Measurements from ENCODE around the gene ACACA.
"Not testable (repeated sequence)": the region's sequence is repeated elsewhere in the genome, so short reads cannot be mapped to it uniquely, and the experiment has no call there.

Gene ACACA

GRCh38 chr17:37384560-37385149 is 22.0 kb downstream of the ACACA start:
- no peak for DNase-seq
- Mint-ChIP-seq H3K4me3 (no peak overlapping the region), H3K4me1 (no peaks in the 10 kb centered on the region), H3K27ac (no peak overlapping the region), H3K27me3 (peaks cover 5% of the 10 kb centered on the region), H3K36me3 (no peaks in the 10 kb centered on the region), H3K9me3 (no peaks in the 10 kb centered on the region)
- CTCF ChIA-PET: no interaction called here

GRCh38 chr17:37382056-37382455 is 24.6 kb downstream of the ACACA start:
- Mint-ChIP-seq H3K36me3 (no peaks in the 10 kb centered on the region), H3K27me3 (peaks cover 15% of the 10 kb centered on the region), H3K27ac (no peak overlapping the region), H3K4me3 (no peak overlapping the region), H3K4me1 (no peaks in the 10 kb centered on the region), H3K9me3 (no peaks in the 10 kb centered on the region)
- no peak for DNase-seq
- CTCF ChIA-PET: interaction anchor here (1.5 to 1.6 kb wide), 2 partner anchors 9 kb away, joined by 5 to 7 read pairs; no protein-coding TSS in a partner anchor

GRCh38 chr17:37375706-37376105 is 30.9 kb downstream of the ACACA start, which contains the start of gene C17orf78:
Gene C17orf78 (plus strand): TSS chr17:37375985. CDS start chr17:37376093, 108 bp downstream.
- Mint-ChIP-seq H3K27ac (no peak within 1 kb of the TSS), H3K36me3 (no peaks in the 10 kb centered on the region), H3K4me1 (peaks cover 6% of the 10 kb centered on the region), H3K4me3 (no peak within 1 kb of the TSS), H3K27me3 (peaks cover 10% of the 10 kb centered on the region), H3K9me3 (no peaks in the 10 kb centered on the region)
- CTCF ChIA-PET: interaction anchor here (0.7 to 3.3 kb wide), 4 partner anchors 17 to 61 kb away, joined by 3 to 22 read pairs (median 4); no protein-coding TSS in a partner anchor
- DNase-seq: no peak

- peak; percentile 82 for DNase-seq
- H3K9me3 Mint-ChIP-seq: no peaks in the 10 kb centered on the region
- CTCF ChIA-PET: interaction anchor here (0.6 to 2.4 kb wide), 31 partner anchors 9 to 771 kb away, joined by 3 to 24 read pairs (median 4); partner anchors contain the start of genes ACACA and TADA2A
- H3K4me3 Mint-ChIP-seq: no peak overlapping the region
- H3K36me3 Mint-ChIP-seq: no peaks in the 10 kb centered on the region
- peaks cover 5% of the 10 kb centered on the region for H3K27me3 Mint-ChIP-seq
- H3K27ac Mint-ChIP-seq: no peak overlapping the region
- peaks cover 6% of the 10 kb centered on the region for H3K4me1 Mint-ChIP-seq
These were observed 33.0 kb downstream of the ACACA start for GRCh38 chr17:37373530-37374159.

GRCh38 chr17:37368577-37368976 is 38.1 kb downstream of the ACACA start:
- Mint-ChIP-seq H3K4me1 (peaks cover 6% of the 10 kb centered on the region), H3K27me3 (no peaks in the 10 kb centered on the region), H3K36me3 (no peaks in the 10 kb centered on the region), H3K27ac (no peak overlapping the region), H3K4me3 (no peak overlapping the region), H3K9me3 (no peaks in the 10 kb centered on the region)
- DNase-seq: no peak
- CTCF ChIA-PET: interaction anchor here (1.4 kb wide), 1 partner anchor 739 kb away, joined by 4 read pairs; no protein-coding TSS in a partner anchor

GRCh38 chr17:37365589-37365988 is 41.0 kb downstream of the ACACA start:
- Mint-ChIP-seq H3K4me3 (no peak overlapping the region), H3K27me3 (peaks cover 8% of the 10 kb centered on the region), H3K9me3 (no peaks in the 10 kb centered on the region), H3K36me3 (no peaks in the 10 kb centered on the region), H3K4me1 (no peaks in the 10 kb centered on the region), H3K27ac (no peak overlapping the region)
- no peak for DNase-seq
- CTCF ChIA-PET: no interaction called here

GRCh38 chr17:37361543-37361942 is 45.1 kb downstream of the ACACA start:
- Mint-ChIP-seq H3K27ac (no peak overlapping the region), H3K36me3 (no peaks in the 10 kb centered on the region), H3K9me3 (no peaks in the 10 kb centered on the region), H3K4me3 (no peak overlapping the region), H3K4me1 (peaks cover 27% of the 10 kb centered on the region), H3K27me3 (peaks cover 8% of the 10 kb centered on the region)
- no peak for DNase-seq
- CTCF ChIA-PET: interaction anchor here (1.3 kb wide), 1 partner anchor 12 kb away, joined by 8 read pairs; no protein-coding TSS in a partner anchor

- H3K27ac Mint-ChIP-seq: no peak overlapping the region
- no peaks in the 10 kb centered on the region for H3K36me3 Mint-ChIP-seq
- H3K27me3 Mint-ChIP-seq: peaks cover 8% of the 10 kb centered on the region
These were observed 46.0 kb downstream of the ACACA start for GRCh38 chr17:37360632-37361031.

DNA sequence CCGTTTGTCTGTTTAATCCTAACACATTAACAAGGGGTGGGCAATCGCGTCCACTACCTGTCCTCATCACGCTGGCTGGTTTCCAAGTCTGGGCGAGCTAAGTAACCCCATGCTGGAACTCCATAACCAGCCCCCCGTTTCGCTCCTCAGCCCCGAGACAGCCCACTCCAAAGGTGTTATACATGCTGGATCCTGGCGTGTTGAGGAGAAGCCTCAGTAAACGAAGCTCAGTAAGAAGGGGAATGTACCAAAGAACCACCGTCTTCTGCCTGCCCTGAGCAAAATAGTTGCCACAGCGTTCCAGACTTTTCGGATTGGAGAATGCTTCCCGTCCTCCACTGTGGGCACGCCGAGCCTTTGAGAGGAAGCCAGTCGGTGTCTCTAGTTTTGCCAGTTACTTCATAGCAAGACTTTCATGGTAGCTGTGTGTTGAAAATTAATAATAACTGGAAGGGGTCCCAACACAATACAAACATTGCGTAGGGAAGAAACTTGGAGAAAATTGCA is 46.9 kb downstream of the ACACA start:
- peak overlapping the region; percentile 57 for H3K4me3 Mint-ChIP-seq
- no peak for DNase-seq
- peaks cover 28% of the 10 kb centered on the region for H3K4me1 Mint-ChIP-seq
- H3K9me3 Mint-ChIP-seq: no peaks in the 10 kb centered on the region
- no peaks in the 10 kb centered on the region for H3K36me3 Mint-ChIP-seq
- CTCF ChIA-PET: interaction anchor here (1.0 to 1.5 kb wide), 3 partner anchors 13 to 756 kb away, joined by 3 to 5 read pairs (median 3); no protein-coding TSS in a partner anchor
- peak overlapping the region; percentile 66 for H3K27ac Mint-ChIP-seq
- peaks cover 8% of the 10 kb centered on the region for H3K27me3 Mint-ChIP-seq

More at GRCh38 chr17:37360632-37361031, 46.0 kb downstream of the ACACA start:
- Mint-ChIP-seq H3K9me3 (no peaks in the 10 kb centered on the region), H3K4me1 (peaks cover 28% of the 10 kb centered on the region), H3K4me3 (no peak overlapping the region)
- DNase-seq: no peak
- CTCF ChIA-PET: interaction anchor here (1.1 to 1.5 kb wide), 2 partner anchors 12 to 37 kb away, joined by 3 to 5 read pairs; no protein-coding TSS in a partner anchor

DNA sequence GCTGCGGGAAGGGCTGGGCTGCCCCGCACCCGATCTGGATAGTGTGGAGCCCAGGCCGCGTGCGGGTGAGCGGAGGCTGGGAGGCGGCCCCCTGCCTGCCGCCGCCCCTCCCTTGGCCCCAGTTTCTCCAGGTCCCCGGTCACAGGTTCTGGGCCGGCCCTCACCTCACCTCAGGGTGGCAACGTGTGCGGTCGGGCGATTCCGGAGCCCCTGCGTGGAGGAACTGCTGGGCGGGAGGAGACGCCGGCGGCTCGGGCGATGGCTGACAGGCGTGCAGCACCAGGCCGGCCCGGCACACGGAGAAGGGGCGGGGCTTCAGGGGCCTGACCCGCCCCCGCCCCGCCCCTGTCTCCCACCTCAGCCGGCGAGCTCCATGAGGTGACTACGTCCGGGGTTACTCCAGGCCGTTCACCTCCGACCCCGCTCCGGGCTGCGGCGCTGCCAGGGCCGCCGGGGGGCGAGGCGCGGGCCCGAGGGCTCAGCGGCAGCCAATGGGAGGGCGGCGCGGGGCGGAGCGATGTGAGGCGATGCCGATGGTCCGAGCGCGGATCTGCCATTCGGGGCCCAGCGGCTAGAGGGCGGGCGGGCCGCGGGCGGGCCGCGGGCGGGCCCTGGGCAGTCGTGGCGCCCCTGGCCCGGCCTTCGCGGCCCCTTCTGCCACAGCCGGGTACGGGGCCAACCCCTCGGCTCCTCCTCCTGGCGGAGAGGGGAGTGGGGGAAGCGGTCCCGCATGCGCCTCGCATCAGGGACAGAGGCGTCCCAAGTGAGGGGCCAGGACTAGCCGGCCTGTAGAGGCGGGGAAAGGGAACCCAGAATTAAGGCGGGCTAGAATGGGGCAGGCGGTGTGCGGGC is 47.6 kb downstream of the ACACA start:
- Mint-ChIP-seq H3K27ac (peak overlapping the region; percentile 89), H3K27me3 (peaks cover 8% of the 10 kb centered on the region), H3K4me1 (peaks cover 28% of the 10 kb centered on the region), H3K9me3 (no peaks in the 10 kb centered on the region), H3K36me3 (no peaks in the 10 kb centered on the region), H3K4me3 (peak overlapping the region; percentile 83)
- DNase-seq: peak; percentile 96
- CTCF ChIA-PET: interaction anchor here (1.0 to 1.5 kb wide), 3 partner anchors 14 to 756 kb away, joined by 3 to 5 read pairs (median 4); no protein-coding TSS in a partner anchor

- peak; percentile 62 for DNase-seq
- Mint-ChIP-seq H3K27ac (peak overlapping the region; percentile 89), H3K4me3 (peak overlapping the region; percentile 83), H3K27me3 (peaks cover 8% of the 10 kb centered on the region), H3K36me3 (peaks cover 3% of the 10 kb centered on the region), H3K9me3 (no peaks in the 10 kb centered on the region), H3K4me1 (peaks cover 28% of the 10 kb centered on the region)
- CTCF ChIA-PET: interaction anchor here (1.0 to 1.4 kb wide), 2 partner anchors 15 to 106 kb away, joined by 3 to 4 read pairs; no protein-coding TSS in a partner anchor
These were observed 48.4 kb downstream of the ACACA start for GRCh38 chr17:37358098-37358829.

- Mint-ChIP-seq H3K4me3 (peak overlapping the region; percentile 83), H3K4me1 (peaks cover 28% of the 10 kb centered on the region)
- H3K36me3 Mint-ChIP-seq, CTCF ChIA-PET, DNase-seq, H3K9me3 Mint-ChIP-seq, H3K27me3 Mint-ChIP-seq, H3K27ac Mint-ChIP-seq: not testable (repeated sequence)
These were observed 49.7 kb downstream of the ACACA start for GRCh38 chr17:37356796-37357569.
